Cardiac septum (tissue), 1 donor: Measurements from ENCODE around the gene MCUB. TPM values are rescaled to one million over a fixed set of nuclear protein-coding genes. Genes with fewer than 3 reads are reported as not detected.

Experiments used
- total RNA-seq: library from RNA; stranded (reverse); fragmentation: NEBNext Ultra II Directional; extraction: Animal tissue kit (Norgen Biotek cat#: 25700); gene quantifications from one replicate; pipeline ENCODE4 v1.2.1, GENCODE V29; 2021
- donor health status: DM: no; HTN: no; CAD: no.

Gene MCUB
- total RNA-seq, 1 donor from 2014 or later, result 6.6 TPM

Other genes with a start within 250 kb of the MCUB start
- 26.6 TPM for gene SEC24B, start 126.4 kb upstream of the MCUB start, total RNA-seq
- 3.8 TPM for gene CASP6, start 143.2 kb downstream of the MCUB start, total RNA-seq
- gene PLA2G12A, start 169.8 kb downstream of the MCUB start, total RNA-seq, result 37.7 TPM
- gene CFI, start 241.8 kb downstream of the MCUB start, total RNA-seq, result 10.8 TPM